H4 (cell line): ENCODE measurements around the gene APP. TPM values are rescaled to one million over a fixed set of nuclear protein-coding genes. Genes with fewer than 3 reads are reported as not detected.

ENCODE experiments used
- DNase-seq: peaks from one replicate; pipeline ENCODE4 v3.0.0-alpha.2; 2015; ENCODE audit warnings: low spot score
- total RNA-seq: library from RNA; depleted of rRNA; stranded (reverse); fragments of >200 nt; shearing (Covaris generic); gene quantifications from 2 replicates; pipeline ENCODE4 v1.2.3, GENCODE V29; 2014

The APP gene
- total RNA-seq, 1 experiment from 2014 or later, result 299 TPM

DNA sequence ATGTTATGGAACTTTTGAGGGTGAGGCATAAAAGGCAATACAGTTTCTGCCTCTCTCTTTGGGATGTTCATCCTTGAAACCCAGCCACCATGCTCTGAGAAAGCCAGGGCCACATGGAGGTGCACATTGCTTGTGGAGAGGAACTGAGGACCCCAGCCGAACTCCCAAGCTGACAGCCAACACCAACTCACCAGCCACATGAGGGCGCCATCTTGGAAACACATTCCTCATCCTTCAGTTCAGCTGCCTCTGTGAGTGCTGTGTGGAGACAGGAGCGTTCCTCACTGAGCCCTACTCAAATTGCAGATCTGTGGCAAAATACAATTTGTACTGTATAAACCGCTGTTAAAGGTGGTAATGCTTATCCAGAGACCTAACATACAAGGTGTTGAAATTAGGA is 298.3 kb downstream of the APP start:
- no peak for DNase-seq

DNA sequence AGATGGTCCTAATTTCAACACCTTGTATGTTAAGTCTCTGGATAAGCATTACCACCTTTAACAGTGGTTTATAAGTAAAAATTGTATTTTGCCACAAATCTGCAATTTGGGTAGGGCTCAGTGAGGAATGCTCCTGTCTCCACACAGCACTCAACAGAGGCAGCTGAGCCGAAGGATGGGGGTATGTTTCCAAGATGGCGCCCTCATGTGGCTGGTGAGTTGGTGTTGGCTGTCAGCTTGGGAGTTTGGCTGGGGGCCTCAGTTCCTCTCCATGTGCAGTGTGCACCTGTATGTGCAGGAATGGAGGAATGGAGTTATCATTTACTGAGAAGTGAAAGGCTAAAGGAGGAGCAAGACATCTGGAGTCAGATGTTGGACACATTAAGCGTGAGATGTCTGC is 299.0 kb downstream of the APP start:
- DNase-seq, result no peak

DNA sequence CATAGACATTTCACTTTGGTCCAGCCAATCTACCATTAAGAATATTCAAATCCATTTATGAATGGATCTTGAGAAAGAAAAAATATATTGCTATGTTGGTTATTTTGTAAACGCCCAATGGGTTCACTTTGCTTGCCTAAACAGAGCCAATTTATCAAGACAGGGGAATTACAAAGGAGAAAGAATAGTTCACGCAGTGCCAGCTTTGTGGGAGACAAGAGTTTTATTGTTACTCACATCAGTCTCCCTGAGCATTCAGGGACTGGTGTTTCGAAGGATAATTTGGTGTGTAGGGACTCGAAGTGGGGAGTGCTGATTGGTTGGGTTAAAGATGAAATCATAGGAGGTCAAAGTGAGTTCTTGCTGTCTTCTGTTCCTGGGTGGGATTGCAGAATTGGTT is 300.5 kb downstream of the APP start:
- DNase-seq, result no peak

DNA sequence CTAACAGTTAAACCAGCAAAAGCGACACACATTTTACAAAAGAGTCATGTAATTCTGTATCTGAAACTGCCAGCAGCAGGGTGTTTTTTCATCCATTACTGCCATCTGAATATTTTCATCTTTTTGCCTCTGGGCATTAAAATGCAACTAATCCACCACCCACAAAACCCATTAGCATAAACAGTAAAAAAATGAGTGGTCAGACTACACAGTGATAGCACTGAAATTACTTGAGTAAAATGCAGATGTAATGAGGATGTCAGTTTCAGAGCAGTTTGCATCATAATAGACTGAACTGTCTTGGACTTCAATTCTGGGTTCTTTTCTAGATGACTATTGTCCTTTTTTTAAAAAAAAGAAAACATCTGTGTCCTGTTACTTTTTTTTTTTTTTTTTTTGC is 303.5 kb downstream of the APP start:
- no peak for DNase-seq

DNA sequence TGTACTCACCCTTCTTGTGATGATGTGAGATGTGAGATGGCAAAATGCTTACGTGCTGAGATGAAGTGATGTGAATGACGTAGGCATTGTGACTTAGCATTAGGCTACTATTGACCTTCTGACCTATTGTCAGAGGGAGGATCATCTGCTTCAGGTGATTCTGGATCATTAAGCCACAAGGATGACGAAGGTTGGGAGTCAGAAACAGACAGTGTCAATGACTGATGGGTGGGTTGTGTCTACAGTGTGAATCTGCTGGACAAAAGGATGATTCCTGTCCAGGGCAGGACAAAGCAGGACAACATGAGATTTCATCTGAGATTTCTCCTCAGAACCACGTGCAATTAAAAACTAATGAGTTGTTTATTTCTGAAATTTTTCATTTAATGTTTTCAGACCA is 306.8 kb downstream of the APP start:
- no peak for DNase-seq

DNA sequence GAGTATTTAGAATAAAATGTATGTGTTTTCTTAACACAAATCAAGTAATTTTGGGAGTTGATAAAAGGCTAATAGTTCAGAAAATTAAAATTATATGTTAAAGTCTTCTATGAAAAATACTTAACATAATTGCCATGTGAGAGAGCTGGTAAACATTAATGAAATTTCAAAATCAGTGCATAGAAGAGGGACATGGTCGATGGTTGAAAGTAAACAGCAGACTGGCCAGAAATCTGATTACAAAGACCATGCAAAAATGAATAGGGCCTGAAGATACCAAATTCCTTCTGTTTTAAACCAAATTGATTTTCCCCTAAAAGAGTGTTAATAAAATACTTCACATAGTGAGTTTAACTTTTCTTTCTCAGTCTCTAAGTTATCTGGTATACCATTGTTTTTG is 307.5 kb downstream of the APP start:
- no peak for DNase-seq

DNA sequence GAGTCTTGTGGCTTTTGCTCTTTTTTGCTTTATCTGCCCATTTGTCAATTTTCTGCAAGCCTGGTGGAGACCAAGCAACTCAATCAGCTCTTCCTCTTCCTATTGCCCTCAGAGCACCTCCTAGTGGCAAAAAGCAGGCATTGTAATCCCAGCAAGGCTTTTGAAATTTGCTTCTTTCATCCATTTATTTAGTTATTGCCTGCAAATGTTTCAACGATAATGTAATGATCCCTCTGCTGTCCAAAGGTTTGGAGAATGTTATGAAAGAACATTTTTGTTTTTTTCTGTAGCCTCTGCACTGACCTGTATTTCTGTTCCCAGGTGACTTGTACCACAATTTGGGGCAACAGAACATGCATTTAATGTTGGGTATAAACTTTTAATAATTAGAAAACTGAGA is 308.0 kb downstream of the APP start:
- peak; percentile 58 for DNase-seq

DNA sequence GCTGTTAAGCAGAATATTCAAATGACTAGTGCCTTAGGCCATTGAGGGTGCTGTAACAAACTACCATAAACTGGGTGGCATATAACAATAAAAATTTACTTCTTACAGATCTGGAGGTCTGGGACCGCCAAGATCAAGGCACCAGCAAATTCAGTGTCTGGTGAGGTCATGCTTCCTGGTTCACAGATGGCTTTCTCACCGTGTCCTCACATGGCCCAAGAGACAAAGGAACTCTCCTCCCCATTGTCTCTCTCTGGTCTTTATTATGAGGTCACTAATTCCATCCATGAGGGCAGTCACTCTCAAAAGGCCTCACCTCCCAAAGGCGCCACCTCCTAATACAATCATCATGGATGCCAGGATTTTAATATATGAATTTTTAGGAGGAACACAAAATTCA is 308.5 kb downstream of the APP start:
- no peak for DNase-seq

DNA sequence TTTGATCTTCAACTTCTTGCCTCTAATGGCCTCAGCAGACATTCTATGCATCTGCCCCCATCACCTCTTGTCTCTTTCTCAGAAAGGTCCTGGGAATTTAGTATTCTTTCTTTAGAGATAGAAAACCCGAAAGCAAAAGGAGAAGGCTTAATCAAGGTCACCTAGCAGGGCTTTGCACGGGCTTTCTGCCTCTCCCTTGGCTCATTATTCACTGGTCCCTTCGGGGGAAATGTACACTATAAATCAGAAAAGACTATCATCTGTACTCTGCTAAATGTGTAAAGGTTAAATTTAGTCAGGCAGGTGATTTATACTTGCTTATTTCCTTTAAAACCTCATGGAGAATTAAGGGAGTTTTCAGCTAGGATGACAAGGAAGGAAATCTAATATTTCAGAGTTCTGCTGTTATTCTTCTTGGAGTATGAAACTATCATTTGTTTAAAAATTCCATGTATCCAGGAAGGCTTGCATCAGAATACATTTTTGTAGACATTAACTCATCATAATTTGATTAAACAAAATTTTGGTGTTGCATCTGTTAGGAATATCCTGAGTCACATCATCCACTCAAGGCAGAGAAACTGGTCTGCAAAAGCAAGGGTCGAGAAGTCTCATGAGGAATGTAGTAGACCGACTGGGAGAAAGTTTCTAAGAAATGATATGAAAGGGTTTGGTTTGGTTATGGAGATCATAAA is 311.2 kb downstream of the APP start:
- DNase-seq, result no peak

DNA sequence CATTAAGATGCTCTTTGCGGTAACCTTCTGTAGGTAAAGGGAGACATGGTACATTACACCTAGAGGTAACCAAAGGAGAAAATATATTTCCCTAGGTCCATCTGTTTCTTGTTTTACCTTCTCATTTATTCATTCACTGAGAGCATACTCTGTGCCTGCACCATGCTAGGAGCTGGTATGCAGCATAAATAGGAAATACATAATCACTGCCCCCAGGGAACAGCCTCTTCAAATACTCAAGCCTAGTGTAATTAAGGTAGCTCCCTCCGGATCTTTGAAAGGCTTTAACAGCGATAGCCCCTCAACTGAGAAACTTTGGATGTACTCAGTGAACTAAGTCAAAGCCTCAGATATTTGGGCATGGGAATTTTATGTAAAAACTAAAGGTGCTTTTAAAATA is 312.2 kb downstream of the APP start:
- DNase-seq, result no peak

DNA sequence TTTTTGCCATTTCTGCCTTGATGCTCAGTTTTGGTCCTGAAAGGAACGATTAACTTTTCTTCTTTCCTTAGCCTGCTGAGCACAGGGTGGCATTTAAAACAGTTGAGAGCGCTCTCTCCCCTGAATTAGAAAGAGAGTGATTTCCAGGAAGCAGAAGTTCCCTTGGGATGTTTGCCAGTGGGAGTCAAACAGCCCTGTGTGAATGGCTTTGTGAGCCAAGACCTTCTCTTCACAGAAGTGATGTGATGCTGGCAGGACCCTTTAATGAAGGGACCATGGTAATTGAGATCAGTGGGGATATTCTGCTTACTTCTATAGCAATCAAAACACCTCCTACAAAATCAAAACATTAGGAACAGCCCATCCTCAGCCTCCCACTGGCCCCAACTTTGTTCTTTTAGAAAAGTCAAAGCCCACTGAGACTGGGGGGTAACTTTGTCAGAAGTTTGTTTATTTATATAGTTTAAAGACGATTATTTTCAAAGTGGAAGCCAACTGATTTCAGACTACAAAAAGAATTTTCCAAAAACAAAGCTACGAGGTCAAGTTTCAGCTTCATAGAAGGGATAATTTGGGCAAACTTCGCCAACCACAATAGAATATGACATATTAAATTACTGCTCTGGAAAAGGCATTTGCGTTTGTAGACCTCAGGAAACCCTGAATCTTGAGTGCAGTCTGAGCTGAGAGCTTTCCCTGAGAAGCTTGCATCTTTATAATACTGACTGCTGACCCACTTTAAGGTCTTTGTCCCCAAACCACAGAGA is 313.1 kb downstream of the APP start:
- no peak for DNase-seq

DNA sequence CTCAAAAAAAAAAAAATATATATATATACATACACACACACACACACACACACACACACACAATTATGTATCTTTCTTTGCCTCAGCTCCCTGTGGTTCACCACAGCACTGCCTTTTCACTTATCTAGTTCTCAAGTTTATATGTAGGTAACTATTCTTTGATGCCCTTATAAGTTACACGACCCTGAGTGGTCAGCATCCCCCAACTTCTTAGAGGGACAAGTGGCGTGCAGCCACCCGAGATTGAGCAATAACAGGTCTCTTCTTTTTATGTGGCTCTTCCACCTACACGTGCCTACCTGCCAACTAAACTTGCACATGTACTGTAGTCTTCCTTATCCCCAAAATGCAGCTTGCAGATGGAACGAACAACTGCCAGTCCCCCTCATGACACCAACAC is 315.0 kb downstream of the APP start:
- no peak for DNase-seq

DNA sequence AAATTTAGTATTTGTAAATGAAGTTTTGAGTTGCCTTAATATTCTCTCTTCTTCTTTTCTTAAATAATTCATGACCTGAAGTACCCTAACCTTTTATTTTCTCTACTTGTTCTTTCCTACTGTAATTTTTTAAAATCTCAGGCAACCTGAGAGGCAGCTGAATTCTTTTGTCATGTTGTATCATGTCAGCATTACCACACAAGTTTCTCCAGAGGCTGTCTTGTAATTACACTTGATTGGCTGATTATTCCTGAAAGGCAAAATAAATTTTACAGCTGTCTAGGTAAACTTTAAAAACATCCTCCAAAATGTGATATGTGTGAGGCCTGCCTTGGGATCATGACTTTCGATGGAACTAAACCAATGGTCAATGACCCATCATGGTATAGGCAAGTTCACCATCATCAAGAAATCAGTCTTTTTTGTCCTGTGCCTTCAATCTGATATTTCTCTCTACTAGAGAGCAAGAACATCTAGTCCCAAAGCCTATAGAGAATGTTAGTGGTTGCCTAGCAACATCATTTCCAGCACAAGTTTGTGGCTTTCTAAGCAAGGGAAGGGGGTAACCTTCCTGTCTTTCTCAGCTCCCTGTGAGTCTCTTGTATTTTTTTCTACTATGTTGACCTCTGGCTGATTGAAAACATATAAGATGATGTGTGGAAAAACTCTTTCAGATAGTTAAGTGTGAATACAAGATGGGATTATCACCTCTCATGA is 320.3 kb downstream of the APP start:
- no peak for DNase-seq

DNA sequence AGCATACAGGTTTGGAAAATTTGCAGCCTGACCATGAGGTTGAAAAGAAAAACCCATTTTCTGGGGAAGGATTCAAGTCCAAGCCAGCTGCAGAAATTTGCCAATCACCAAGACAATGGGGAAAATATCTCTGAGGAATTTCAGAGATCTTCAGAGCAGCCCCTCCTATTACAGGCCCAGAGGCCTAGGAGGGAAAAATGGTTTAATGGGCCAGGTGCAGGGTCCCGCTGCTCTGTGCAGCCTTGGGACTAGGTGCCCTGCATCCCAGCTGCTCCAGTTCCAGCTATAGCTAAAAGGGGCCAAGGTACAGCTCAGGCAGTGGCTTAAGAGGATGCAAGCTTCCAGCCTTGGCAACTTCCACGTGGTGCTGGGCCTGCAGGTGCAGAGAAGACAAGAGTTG is 322.3 kb downstream of the APP start:
- no peak for DNase-seq

DNA sequence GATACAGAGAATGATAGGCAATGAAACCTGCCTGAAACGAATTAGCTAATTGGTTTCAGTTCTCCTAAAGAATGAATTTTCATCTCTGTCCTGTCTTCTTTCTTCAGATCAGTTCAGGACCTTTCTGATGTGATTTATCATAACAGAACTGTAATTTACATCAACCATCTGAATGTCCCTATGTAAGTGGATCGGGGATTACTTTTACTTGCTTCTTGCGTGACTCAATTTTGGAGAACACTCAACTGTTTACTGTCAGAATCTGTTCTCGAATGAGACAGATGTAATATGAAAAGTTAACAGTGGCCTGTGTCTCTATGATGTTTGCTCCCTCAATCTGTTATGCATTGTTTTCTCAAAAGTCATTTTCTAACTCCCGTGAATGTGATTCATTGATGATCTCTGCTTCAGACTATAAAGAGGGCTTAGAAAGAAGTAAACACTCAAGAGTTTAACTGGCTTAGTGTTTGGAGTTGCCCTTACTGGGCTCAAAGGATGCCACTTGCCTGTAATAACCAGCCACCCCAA is 324.8 kb downstream of the APP start:
- no peak for DNase-seq

DNA sequence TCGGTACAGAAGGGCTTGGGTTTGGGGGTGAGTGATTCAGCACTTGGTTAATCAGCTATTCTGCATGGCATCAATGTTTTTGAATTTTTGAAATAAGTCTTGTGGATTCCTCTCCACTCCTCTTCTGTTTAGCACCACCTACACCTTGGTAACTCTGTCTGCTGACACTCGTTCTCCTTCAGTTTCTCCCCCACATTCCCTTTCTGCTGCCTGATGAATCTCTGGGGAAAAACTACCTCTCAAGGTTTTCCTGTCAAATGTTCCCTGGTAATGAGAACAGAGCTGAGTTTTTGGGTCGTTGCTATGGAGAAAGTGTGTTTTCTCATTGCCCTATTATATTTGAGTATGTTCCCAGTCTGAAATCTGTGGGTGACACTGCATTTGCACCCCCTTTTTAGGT is 327.6 kb downstream of the APP start:
- DNase-seq, result no peak

DNA sequence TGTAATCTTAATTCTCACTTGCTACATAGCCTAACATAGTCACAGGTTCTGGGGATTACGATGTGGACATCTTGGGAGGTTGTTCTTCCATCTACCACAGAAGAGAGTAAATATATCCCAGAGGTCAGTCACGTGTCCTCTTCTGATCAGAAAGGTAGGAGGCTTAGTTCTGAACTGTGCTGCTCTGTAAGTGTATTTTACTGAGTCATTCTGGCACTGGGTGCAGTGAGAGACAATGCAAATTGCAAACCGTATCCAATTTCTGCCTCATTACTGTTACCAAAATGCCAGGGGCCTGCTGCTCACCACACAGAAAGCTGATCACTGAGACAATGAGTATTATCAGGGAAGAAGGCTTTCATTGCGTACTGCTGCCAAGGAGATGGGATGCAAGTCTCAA is 331.8 kb downstream of the APP start:
- DNase-seq, result peak; percentile 39

DNA sequence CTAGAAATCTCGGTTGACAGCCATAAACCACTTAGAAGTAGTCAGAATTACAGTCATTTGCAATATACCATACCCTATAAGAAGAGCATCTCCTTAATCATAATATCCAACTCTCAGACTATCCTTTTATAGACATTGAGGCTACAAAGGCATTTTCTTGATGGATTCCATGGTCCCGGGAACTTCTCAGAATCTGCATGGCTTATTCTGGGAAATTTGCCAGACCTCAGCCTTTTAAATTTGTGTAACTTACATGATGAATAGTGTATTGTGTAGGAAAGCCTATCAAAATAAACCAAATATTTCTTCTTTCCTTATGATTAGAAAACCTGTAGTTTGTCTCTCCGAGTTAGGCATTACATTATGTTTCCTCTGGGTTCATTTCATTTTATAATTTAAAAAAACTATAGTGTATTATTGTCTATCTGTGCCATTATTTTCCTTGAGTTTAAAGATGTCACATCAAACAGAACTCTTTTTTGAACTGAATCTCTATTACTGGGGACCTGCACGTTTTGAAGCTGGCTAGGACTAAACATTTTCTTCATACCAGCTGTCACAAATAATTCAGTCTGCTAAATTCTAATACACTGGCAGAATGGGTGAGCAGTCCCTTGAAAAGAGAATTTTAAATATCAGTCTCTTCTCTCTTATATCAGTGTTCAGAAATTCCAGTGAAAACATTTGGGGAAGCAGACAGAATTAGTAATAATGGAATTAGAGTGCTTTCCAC is 332.9 kb downstream of the APP start:
- DNase-seq, result peak; percentile 81

DNA sequence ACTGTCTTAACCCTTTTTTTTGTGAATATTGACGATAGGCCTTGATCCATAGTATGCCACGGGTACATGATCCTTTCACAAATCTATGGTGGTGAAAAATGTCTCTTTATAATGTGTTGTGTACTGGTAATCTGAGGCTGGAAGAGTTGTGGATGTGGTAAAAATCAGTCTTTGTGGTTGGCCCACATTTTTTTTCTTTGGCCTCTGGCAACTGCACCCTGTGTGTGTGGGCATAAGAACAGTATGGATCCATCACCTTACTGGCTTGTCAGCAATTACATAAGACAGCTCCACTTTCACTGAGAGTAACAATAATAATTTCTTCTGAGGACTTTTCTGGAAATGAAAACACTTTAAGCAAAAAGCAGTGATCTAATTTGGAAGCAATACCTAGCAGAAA is 334.2 kb downstream of the APP start:
- peak; percentile 70 for DNase-seq

DNA sequence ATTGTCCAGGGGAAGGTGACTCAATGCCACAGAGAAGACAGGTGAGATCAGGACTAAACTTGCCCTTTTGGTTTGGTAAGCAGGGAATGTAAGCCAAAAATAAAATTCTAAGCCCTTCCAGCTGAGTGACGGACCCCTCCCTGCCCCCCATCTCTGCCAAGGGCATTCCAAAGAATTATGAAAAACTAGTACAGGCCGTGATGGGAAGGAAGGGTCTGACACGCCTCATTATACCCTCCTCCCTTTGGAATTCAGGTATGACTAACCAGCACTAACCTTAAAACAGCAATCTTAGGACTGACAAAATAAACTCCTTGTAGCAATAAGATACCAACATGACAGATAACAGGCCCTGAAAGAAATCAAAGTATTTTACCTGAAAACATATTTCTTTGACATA is 336.2 kb downstream of the APP start:
- no peak for DNase-seq

DNA sequence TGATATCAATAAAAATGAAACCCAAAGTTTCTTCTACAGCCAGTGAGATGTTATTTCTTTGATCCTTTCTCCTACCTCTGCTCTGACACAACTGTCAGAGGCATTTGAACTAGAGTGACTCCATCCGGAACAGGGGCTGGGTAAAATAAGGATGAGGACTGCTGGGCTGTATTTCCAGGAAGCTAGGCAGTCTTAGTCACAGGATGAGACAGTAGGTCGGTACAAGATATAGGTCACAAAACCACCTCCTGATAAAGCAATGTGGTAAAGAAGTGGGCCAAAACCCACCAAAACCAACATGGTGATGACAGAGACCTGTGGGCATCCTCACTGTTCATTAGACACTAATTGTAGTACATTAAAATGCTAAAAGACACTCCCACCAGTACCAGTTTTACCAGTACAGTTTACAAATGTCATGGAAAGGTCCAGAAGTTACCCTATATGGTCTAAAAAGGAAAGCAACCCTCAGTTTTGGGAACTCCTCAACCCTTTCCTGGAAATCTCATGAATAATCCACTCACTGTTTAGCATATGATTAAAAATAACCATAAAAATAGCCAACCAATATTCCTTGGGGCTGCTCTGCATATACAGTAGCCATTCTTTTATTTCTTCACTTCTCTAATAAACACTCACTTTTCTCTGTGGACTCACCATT is 339.1 kb downstream of the APP start:
- no peak for DNase-seq
